Activated naive CD8-positive, alpha-beta T cell treated with anti-CD3 and anti-CD28 coated beads, Interleukin-2, amount 10 ng/mL, durations not matched to agents 7 days and 5 days (primary cell): Measurements from ENCODE around the gene ATG10. TPM values are rescaled to one million over a fixed set of nuclear protein-coding genes. Genes with fewer than 3 reads are reported as not detected.
A peak's percentile ranks its signal among the peaks of the same experiment; 100 is the strongest.
"Not testable (repeated sequence)": the region's sequence is repeated elsewhere in the genome, so short reads cannot be mapped to it uniquely, and the experiment has no call there.

ENCODE experiments used
- ATAC-seq: fragments of 150-1000 bp; cut with Tn5 transposase; one replicate; pipeline ENCODE4 v1.10.0; 2021; ENCODE audit warnings: low read depth, moderate library complexity
- POLR2A ChIA-PET: fragments of 350-600 bp; sonication (Branson Sonifier 250); formaldehyde crosslinking; loops from one replicate; lab custom pipeline; 2021; ENCODE audit warnings: antibody characterized with exemption; lab: Charles Lee
- DNase-seq: peaks from one replicate; pipeline ENCODE4 v3.0.0; 2021
- H3K27ac Mint-ChIP-seq: one replicate; pipeline ENCODE4 v1.8.0; 2022; ENCODE audit warnings: mild to moderate bottlenecking, mixed read lengths
- H3K27me3 Mint-ChIP-seq: one replicate; pipeline ENCODE4 v1.8.0; 2022; ENCODE audit warnings: mild to moderate bottlenecking, moderate library complexity, mixed read lengths
- H3K36me3 Mint-ChIP-seq: one replicate; pipeline ENCODE4 v1.8.0; 2021; ENCODE audit warnings: mild to moderate bottlenecking, mixed read lengths
- H3K4me1 Mint-ChIP-seq: one replicate; pipeline ENCODE4 v1.8.0; 2021; ENCODE audit warnings: mixed read lengths
- H3K4me3 Mint-ChIP-seq: one replicate; pipeline ENCODE4 v1.8.0; 2022; ENCODE audit warnings: mild to moderate bottlenecking, moderate library complexity, mixed read lengths
- H3K9me3 Mint-ChIP-seq: one replicate; pipeline ENCODE4 v1.8.0; 2021; ENCODE audit warnings: mixed read lengths
- total RNA-seq, 2 experiments: library from RNA; stranded (reverse); gene quantifications; one replicate each; pipeline ENCODE4 v1.2.3, GENCODE V29; 2021

ATG10 gene
- total RNA-seq, 2 experiments from 2014 or later, result 11.5 to 12.4 TPM

DNA sequence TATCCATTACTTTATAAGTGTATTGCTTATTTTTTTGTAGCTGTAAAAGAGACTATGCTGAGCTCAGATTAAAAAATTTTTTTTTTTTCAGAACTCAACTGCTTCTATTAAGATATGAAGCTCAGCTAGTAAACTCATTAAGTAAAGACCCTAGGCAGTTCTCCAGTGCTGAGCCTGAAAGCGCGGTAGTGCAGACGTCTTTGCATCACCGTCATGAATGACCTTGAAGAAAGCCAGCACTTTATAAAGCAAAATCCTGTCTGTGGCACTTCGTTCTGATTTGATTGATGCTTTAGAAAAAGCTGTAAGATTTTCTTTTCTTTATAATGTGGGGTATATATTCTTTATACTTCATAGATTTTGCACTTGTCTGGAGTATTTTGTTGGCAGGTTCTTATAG lies 105.7 kb downstream of the ATG10 start:
- POLR2A ChIA-PET, result no interaction called here
- DNase-seq (no peak), ATAC-seq (no peak)
- Mint-ChIP-seq H3K4me3 (no peak overlapping the region), H3K36me3 (peaks cover 24% of the 10 kb centered on the region), H3K27ac (no peak overlapping the region), H3K27me3 (no peaks in the 10 kb centered on the region), H3K9me3 (peaks cover 8% of the 10 kb centered on the region), H3K4me1 (no peaks in the 10 kb centered on the region)

DNA sequence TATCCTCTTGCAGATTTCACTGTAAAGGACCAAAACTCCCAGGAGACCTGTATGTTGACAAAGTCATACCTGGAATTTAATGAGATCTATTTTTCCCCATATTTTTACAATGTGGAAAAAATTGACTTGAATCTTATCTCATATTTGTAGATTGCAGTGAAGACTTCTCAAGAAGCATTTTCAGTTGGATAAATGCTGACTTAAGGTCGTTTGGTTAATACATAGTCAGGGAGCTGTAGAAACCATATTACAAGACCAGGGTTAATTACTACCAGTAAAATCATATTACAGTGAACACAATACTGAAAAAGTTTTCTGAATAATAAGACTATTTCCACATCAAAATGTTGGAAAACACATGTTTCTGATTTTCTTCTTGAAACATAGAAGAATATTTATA lies 119.8 kb downstream of the ATG10 start:
- ATAC-seq (no peak), DNase-seq (no peak)
- Mint-ChIP-seq H3K9me3 (peaks cover 10% of the 10 kb centered on the region), H3K36me3 (peaks cover 23% of the 10 kb centered on the region), H3K27me3 (no peaks in the 10 kb centered on the region), H3K4me3 (no peak overlapping the region), H3K27ac (no peak overlapping the region), H3K4me1 (no peaks in the 10 kb centered on the region)
- POLR2A ChIA-PET, result no interaction called here

DNA sequence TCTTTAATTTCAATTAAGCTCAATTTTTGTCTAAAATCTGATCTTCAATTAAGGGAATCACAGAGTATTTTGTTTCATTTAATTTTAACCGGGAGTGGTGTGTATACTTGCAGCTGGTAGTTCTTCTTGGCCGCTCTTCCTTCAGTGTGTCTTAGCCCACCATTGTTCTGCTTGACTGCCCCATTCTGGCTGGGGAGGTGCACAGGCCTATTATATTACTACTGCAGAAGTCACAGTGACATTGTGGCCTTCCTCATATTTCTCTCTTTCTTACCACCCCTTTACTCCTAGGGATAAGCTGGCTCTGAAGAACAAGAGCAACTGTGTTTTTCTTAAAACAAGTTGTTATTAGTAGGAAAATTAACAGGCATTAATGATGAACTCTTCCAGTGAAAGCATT lies 123.7 kb downstream of the ATG10 start:
- H3K4me1 Mint-ChIP-seq, result peaks cover 3% of the 10 kb centered on the region
- peaks cover 13% of the 10 kb centered on the region for H3K36me3 Mint-ChIP-seq
- H3K27ac Mint-ChIP-seq, result no peak overlapping the region
- DNase-seq (no peak), ATAC-seq (no peak)
- no peaks in the 10 kb centered on the region for H3K27me3 Mint-ChIP-seq
- POLR2A ChIA-PET, result no interaction called here
- H3K9me3 Mint-ChIP-seq, result peaks cover 5% of the 10 kb centered on the region
- no peak overlapping the region for H3K4me3 Mint-ChIP-seq

DNA sequence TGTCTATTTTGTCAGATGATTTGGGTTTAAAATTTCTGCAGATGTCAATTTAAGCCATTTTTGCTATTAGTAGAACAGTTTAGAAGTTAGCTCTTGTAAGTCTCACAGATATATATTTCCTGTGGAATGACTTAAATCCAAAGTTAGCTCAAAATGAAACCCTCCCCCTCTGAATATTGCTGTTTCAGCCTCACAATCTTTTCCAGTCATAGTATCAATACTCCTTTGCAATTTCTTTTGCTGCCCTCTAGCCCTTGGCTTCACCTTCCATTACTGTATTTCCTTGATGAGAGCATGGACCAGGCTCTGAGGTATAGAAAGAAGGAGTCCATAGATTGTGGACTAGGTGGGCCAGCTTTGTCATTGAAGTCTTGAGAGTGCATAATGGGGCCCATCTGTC lies 124.4 kb downstream of the ATG10 start:
- Mint-ChIP-seq H3K4me3 (no peak overlapping the region), H3K27me3 (no peaks in the 10 kb centered on the region), H3K4me1 (peaks cover 7% of the 10 kb centered on the region), H3K27ac (no peak overlapping the region), H3K9me3 (peaks cover 5% of the 10 kb centered on the region), H3K36me3 (peaks cover 13% of the 10 kb centered on the region)
- no peak for ATAC-seq
- DNase-seq, result no peak
- POLR2A ChIA-PET, result no interaction called here

DNA sequence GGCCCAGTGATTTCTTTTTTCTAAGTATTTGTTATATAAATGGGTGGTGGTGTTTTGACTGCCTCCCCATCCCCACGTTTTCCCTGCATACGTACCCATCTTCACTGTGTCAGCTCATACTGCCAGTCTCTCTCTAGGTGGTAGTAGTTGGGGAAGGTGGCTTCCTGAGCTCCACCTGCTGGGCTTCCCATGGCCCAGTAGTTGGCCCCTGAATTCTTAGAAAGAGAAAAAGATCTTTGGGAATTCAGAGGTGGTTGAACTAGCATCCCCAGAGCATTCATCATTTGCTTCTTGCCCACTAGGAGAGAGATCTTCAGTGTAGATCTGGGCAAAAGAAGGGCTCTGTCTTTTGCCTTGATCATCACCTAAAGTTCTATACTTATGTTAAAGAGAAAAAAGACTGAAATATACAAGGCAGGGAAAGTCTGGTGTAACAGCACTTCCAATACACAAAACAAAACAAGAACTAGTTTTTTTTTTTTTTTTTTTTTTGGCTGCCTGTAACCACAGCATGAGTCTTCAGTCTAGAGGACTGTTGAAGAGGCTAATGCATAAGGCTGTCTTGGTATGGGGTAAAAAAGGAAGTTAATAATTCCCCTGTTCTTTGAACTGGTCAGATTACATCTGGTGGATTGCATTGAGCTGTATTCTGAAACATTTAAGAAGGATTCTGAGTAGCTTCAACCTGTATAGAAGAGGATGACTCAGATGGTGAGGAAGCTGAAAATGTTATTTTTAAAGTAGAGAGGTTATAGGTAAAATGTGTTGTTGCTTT lies 128.7 kb downstream of the ATG10 start:
- Mint-ChIP-seq H3K4me3 (no peak overlapping the region), H3K27me3 (no peaks in the 10 kb centered on the region), H3K4me1 (peaks cover 10% of the 10 kb centered on the region), H3K9me3 (peaks cover 2% of the 10 kb centered on the region), H3K36me3 (peaks cover 8% of the 10 kb centered on the region), H3K27ac (no peak overlapping the region)
- peak; percentile 80 for ATAC-seq
- DNase-seq, result no peak
- POLR2A ChIA-PET, result no interaction called here

DNA sequence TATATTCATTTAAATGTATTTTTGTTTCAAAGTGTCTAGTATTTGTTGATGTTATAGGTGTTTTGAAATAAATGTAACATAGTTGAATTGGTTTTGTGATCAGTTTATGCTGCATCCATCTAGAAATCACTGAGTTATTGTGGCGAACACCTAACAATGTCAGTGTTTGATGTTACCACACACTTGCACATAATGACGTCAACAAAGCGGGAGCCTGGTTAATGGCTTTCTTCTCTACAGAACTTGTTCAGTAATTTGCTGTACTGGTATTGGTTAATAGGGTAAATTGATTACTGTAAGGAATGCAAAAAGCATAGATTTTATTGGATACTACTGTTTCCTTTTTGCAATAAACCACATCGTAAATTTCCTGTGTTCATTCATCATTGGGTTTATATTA lies 133.0 kb downstream of the ATG10 start:
- DNase-seq (no peak), ATAC-seq (no peak)
- Mint-ChIP-seq H3K4me1 (peaks cover 14% of the 10 kb centered on the region), H3K27me3 (no peaks in the 10 kb centered on the region), H3K9me3 (peaks cover 1% of the 10 kb centered on the region), H3K27ac (no peak overlapping the region), H3K4me3 (no peak overlapping the region), H3K36me3 (peaks cover 6% of the 10 kb centered on the region)
- POLR2A ChIA-PET, result no interaction called here

DNA sequence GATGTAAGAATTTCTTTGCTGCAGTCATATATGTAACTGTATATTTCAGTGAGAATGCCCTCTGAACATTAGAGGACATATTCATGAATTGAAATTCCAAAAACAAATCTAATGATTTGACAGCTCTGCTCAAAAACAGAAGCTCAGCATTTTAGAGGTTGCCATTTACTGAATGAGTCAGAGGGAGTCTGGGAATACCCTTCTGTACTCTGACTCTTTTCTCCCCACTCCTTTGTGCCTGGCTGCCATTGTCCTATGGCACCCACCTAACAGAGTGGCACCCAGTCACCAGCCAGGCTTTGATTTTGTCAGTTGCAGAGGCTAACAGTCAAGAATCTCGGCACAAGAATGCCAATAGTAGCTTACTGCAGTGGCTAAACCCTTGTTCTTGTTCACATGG lies 133.6 kb downstream of the ATG10 start:
- DNase-seq (no peak), ATAC-seq (no peak)
- no peaks in the 10 kb centered on the region for H3K27me3 Mint-ChIP-seq
- H3K27ac Mint-ChIP-seq, result no peak overlapping the region
- peaks cover 1% of the 10 kb centered on the region for H3K9me3 Mint-ChIP-seq
- H3K36me3 Mint-ChIP-seq, result peaks cover 6% of the 10 kb centered on the region
- H3K4me1 Mint-ChIP-seq, result peaks cover 12% of the 10 kb centered on the region
- H3K4me3 Mint-ChIP-seq, result no peak overlapping the region
- POLR2A ChIA-PET, result no interaction called here

DNA sequence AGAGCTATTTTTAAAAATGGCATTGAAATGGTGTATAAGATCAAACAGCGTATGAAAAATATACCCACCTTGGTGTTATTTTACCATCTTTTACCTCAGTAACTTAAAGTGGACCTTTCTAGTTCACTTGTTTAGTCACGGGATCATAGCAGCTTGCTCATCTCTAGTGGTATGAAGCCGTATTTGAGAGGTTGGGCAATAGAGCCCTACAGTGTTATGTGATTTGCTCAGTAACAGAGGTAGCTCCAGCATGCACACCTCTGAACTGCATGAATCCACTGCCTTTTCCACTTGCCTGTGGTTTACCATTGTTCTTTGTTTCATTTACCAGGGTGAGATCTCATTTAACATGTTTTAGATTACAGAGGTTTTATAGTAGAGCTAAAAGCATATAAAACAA lies 134.4 kb downstream of the ATG10 start:
- POLR2A ChIA-PET, result no interaction called here
- no peaks in the 10 kb centered on the region for H3K27me3 Mint-ChIP-seq
- H3K4me3 Mint-ChIP-seq, result no peak overlapping the region
- H3K27ac Mint-ChIP-seq, result no peak overlapping the region
- peaks cover 7% of the 10 kb centered on the region for H3K4me1 Mint-ChIP-seq
- peaks cover 1% of the 10 kb centered on the region for H3K9me3 Mint-ChIP-seq
- ATAC-seq (no peak), DNase-seq (no peak)
- H3K36me3 Mint-ChIP-seq, result peaks cover 6% of the 10 kb centered on the region

DNA sequence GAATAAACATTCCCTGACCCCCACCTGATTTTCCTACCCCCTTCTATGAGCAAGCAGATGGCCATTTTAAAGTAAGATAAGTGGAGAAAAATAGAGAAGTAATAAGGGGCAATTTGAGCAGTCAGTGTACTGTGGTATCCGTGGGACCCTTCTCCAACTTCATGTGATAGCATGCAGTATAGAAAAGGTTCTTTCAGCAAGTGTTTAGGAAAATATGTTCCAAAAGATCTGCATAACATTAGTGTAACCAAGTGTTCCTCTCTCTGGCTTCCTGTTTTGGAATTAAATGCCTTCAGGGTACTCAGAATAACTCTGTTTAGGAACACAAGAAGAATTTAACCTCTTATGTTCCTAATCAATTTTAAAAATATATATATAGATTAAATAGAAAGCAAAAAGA lies 134.9 kb downstream of the ATG10 start:
- no peak overlapping the region for H3K27ac Mint-ChIP-seq
- peaks cover 1% of the 10 kb centered on the region for H3K9me3 Mint-ChIP-seq
- peaks cover 6% of the 10 kb centered on the region for H3K36me3 Mint-ChIP-seq
- no peak for DNase-seq
- POLR2A ChIA-PET, result no interaction called here
- peaks cover 9% of the 10 kb centered on the region for H3K4me1 Mint-ChIP-seq
- no peak overlapping the region for H3K4me3 Mint-ChIP-seq
- ATAC-seq, result no peak
- no peaks in the 10 kb centered on the region for H3K27me3 Mint-ChIP-seq

DNA sequence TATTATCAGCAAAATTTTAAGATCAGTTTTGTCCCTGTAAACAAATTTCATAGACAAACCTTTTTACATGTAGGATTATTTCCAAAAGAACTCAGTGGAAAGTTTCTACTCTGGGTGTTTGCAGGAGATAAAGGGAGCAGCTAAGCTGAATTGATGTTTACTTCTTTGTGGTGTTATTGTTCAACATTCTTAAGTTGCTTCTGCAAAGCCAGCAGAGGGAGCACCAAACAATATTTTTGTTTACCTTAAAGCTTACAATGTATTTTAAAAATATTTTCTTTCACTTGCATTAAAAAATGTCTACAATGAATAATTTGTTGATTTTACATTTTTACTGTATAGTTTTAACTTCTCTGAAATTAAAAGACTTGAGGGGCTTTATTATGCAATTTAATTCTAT lies 135.4 kb downstream of the ATG10 start:
- no peak overlapping the region for H3K4me3 Mint-ChIP-seq
- peaks cover 6% of the 10 kb centered on the region for H3K36me3 Mint-ChIP-seq
- ATAC-seq, result no peak
- POLR2A ChIA-PET, result no interaction called here
- H3K9me3 Mint-ChIP-seq, result peaks cover 1% of the 10 kb centered on the region
- DNase-seq, result no peak
- H3K27ac Mint-ChIP-seq, result no peak overlapping the region
- no peaks in the 10 kb centered on the region for H3K27me3 Mint-ChIP-seq
- H3K4me1 Mint-ChIP-seq, result peaks cover 9% of the 10 kb centered on the region

DNA sequence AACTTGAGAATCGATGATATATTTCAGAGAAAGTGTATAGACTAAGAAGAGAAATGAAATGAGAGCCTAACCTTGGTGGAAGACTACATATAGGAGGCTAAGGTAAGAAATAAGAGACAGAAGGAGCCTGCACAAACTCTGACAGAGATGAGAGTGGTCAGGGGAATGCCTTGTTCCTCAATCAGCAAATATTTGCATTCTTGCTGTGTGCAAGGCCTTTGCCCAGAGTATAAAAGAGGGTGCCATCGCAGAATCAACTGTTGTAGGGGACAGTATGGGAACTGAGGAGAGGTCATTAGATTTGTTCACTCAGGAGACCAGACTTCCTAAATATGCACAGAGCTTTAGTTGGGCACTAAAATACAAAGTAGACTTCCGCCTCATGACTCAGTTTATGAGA lies 137.2 kb downstream of the ATG10 start:
- H3K9me3 Mint-ChIP-seq, result no peaks in the 10 kb centered on the region
- DNase-seq, result no peak

DNA sequence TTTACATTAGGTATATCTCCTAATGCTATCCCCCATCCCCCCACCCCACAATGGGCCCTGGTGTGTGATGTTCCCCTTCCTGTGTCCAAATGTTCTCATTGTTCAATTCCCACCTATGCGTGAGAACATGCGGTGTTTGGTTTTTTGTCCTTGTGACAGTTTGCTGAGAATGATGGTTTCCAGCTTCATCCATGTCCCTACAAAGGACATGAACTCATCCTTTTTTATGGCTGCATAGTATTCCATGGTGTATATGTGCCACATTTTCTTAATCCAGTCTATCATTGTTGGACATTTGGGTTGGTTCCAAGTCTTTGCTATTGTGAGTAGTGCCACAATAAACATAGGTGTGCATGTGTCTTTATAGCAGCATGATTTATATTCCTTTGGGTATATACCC lies 138.1 kb downstream of the ATG10 start:
- ATAC-seq, H3K27ac Mint-ChIP-seq, DNase-seq, POLR2A ChIA-PET, H3K4me1 Mint-ChIP-seq, H3K9me3 Mint-ChIP-seq, H3K36me3 Mint-ChIP-seq, H3K4me3 Mint-ChIP-seq, H3K27me3 Mint-ChIP-seq: not testable (repeated sequence)

More for the DNA sequence above, 137.2 kb downstream of the ATG10 start:
- ATAC-seq, result no peak
- Mint-ChIP-seq H3K4me3 (no peak overlapping the region), H3K36me3 (no peaks in the 10 kb centered on the region), H3K4me1 (peaks cover 9% of the 10 kb centered on the region), H3K27me3 (no peaks in the 10 kb centered on the region), H3K27ac (no peak overlapping the region)
- POLR2A ChIA-PET, result no interaction called here

DNA sequence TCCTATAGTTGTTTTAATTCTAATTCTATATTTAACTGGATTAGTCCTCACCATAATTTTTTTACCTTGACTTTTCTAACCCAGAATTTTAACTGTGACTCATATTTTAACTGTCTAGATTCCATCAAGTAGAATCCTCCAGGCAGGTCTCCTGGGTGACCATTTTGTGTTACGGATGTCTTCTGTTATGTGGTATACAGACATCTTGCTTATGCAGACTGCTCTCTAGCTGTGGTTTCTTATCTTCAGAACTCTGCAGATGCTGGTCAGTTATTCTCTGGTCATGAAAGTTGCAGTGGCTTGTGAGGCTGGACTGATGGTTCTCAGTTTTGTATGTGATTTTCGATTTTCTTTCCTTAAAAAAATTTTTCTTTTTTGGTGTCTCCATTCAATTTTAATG lies 139.4 kb downstream of the ATG10 start:
- no peak for DNase-seq
- Mint-ChIP-seq H3K27ac (no peak overlapping the region), H3K9me3 (no peaks in the 10 kb centered on the region), H3K4me1 (peaks cover 6% of the 10 kb centered on the region), H3K36me3 (no peaks in the 10 kb centered on the region), H3K4me3 (no peak overlapping the region), H3K27me3 (no peaks in the 10 kb centered on the region)
- POLR2A ChIA-PET, result no interaction called here
- no peak for ATAC-seq

DNA sequence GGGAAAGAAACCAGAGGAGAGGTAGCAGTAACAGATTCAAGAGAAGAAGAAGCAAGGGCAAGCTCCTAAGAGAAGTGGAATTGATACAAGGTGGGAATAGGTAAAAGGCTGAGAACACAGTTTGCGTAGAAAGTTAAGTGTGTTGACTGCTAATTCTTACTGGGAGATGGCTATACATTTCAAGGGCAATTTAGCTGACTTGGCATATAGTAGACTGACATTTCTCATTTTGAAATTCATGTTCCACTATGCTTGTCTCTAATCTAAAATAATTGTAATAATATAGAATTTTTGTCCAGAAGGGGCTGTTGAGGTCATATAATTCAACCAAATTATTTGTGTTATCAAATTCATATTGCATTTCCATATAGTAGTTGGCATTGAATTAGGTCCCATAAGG lies 144.0 kb downstream of the ATG10 start:
- no peaks in the 10 kb centered on the region for H3K27me3 Mint-ChIP-seq
- H3K9me3 Mint-ChIP-seq, result peaks cover 4% of the 10 kb centered on the region
- DNase-seq, result no peak
- no peak for ATAC-seq
- H3K27ac Mint-ChIP-seq, result no peak overlapping the region
- POLR2A ChIA-PET, result no interaction called here
- no peak overlapping the region for H3K4me3 Mint-ChIP-seq
- H3K4me1 Mint-ChIP-seq, result peaks cover 2% of the 10 kb centered on the region
- peaks cover 6% of the 10 kb centered on the region for H3K36me3 Mint-ChIP-seq
